Spinal cord (tissue), 10 donors: Measurements from ENCODE around the gene CACNB2. TPM values are rescaled to one million over a fixed set of nuclear protein-coding genes. Genes with fewer than 3 reads are reported as not detected.

Experiments
- DNase-seq, 6 donors: peaks; one replicate each; pipeline versions ENCODE4 v3.0.0 to v3.0.0-alpha.2; 2013 to 2015; ENCODE audit warnings: low spot score in 6 of 6, low read depth in 4 of 6
- H3K27ac ChIP-seq: one replicate; pipeline ENCODE4 v1.5.1; 2013; ENCODE audit warnings: low read depth, low read length, control low read depth
- H3K27me3 ChIP-seq: one replicate; pipeline ENCODE4 v1.6.1; 2013; ENCODE audit warnings: low read length; ENCODE audit not compliant: control insufficient read depth, insufficient read depth
- H3K36me3 ChIP-seq: one replicate; pipeline ENCODE4 v1.6.1; 2013; ENCODE audit warnings: low read length; ENCODE audit not compliant: control insufficient read depth, insufficient read depth
- H3K4me1 ChIP-seq: one replicate; pipeline ENCODE4 v1.6.1; 2013; ENCODE audit warnings: low read length; ENCODE audit not compliant: control insufficient read depth, insufficient read depth
- H3K4me3 ChIP-seq: one replicate; pipeline ENCODE4 v1.5.1; 2013; ENCODE audit warnings: low read depth, low read length, control low read depth
- H3K9me3 ChIP-seq: one replicate; pipeline ENCODE4 v1.6.1; 2013; ENCODE audit warnings: low read length; ENCODE audit not compliant: control insufficient read depth, insufficient read depth
- WGBS: methylation state at CpG from one replicate; pipeline ENCODE4 v1.1.5; 2013; ENCODE audit warnings: missing lambda C conversion rate; ENCODE audit not compliant: insufficient coverage; 5-methylcytosine and 5-hydroxymethylcytosine counted together
- polyA plus RNA-seq, 2 donors: library from polyadenylated mRNA; unstranded; fragments of 120-200 nt; gene quantifications; one replicate each; pipeline ENCODE4 v1.2.1, GENCODE V29; 2013; ENCODE audit not compliant: insufficient read length in 2 of 2
- total RNA-seq, 2 donors: library from RNA; depleted of rRNA in 1 of 2; stranded (reverse); fragments of 120-200 nt in 1 of 2; fragments of >200 nt in 1 of 2; gene quantifications; one replicate each; pipeline versions ENCODE4 v1.2.3 to v1.2.4, GENCODE V29; 2013 to 2014
- donor health status: healthy.

Gene CACNB2
- total and polyA plus RNA-seq, 4 donors: 18.4 to 32.7 (median 24.9) TPM

GRCh38 chr10:18230794-18231193, 90.6 kb downstream of the CACNB2 start:
- Histone ChIP-seq H3K36me3 (no peaks in the 10 kb centered on the region), H3K27ac (no peak overlapping the region), H3K27me3 (no peaks in the 10 kb centered on the region), H3K9me3 (no peaks in the 10 kb centered on the region), H3K4me3 (no peak overlapping the region), H3K4me1 (no peaks in the 10 kb centered on the region)
- no peak for DNase-seq
- no CpG with 5 or more reads among the region's 2 CpGs for WGBS

GRCh38 chr10:18231480-18231879, 91.3 kb downstream of the CACNB2 start:
- WGBS: no CpG with 5 or more reads among the region's 2 CpGs
- H3K4me1 ChIP-seq: no peaks in the 10 kb centered on the region
- no peak overlapping the region for H3K4me3 ChIP-seq
- no peak for DNase-seq
- no peak overlapping the region for H3K27ac ChIP-seq
- H3K9me3 ChIP-seq: no peaks in the 10 kb centered on the region
- H3K36me3 ChIP-seq: no peaks in the 10 kb centered on the region
- H3K27me3 ChIP-seq: no peaks in the 10 kb centered on the region

GRCh38 chr10:18233775-18234174, 93.6 kb downstream of the CACNB2 start:
- Histone ChIP-seq H3K27ac (no peak overlapping the region), H3K9me3 (no peaks in the 10 kb centered on the region), H3K27me3 (no peaks in the 10 kb centered on the region), H3K4me3 (no peak overlapping the region), H3K4me1 (no peaks in the 10 kb centered on the region), H3K36me3 (no peaks in the 10 kb centered on the region)
- WGBS: 44% methylated on average over 6 of the region's 8 CpGs
- no peak for DNase-seq

- WGBS: 60% methylated on average over 2 of the region's 4 CpGs
- Histone ChIP-seq H3K4me1 (no peaks in the 10 kb centered on the region), H3K27ac (no peak overlapping the region), H3K4me3 (no peak overlapping the region), H3K36me3 (no peaks in the 10 kb centered on the region), H3K9me3 (no peaks in the 10 kb centered on the region), H3K27me3 (no peaks in the 10 kb centered on the region)
- no peak for DNase-seq
Observed at GRCh38 chr10:18235477-18235876, 95.3 kb downstream of the CACNB2 start.

GRCh38 chr10:18236756-18237155, 96.5 kb downstream of the CACNB2 start:
- Histone ChIP-seq H3K4me1 (no peaks in the 10 kb centered on the region), H3K27ac (no peak overlapping the region)

GRCh38 chr10:18238870-18239485, 98.8 kb downstream of the CACNB2 start:
- Histone ChIP-seq H3K9me3 (no peaks in the 10 kb centered on the region), H3K4me1 (no peaks in the 10 kb centered on the region), H3K27me3 (no peaks in the 10 kb centered on the region), H3K36me3 (no peaks in the 10 kb centered on the region), H3K4me3 (no peak overlapping the region), H3K27ac (no peak overlapping the region)
- DNase-seq: peak in 2 of 6 donors; percentile 74 to 83
- no CpG with 5 or more reads among the region's 8 CpGs for WGBS

More at GRCh38 chr10:18236756-18237155, 96.5 kb downstream of the CACNB2 start:
- 80% methylated on average over 2 of the region's 3 CpGs for WGBS
- no peaks in the 10 kb centered on the region for H3K27me3 ChIP-seq
- peak in 1 of 6 donors; percentile 48 for DNase-seq
- H3K4me3 ChIP-seq: no peak overlapping the region
- no peaks in the 10 kb centered on the region for H3K36me3 ChIP-seq
- no peaks in the 10 kb centered on the region for H3K9me3 ChIP-seq

- Histone ChIP-seq H3K4me3 (no peak overlapping the region), H3K4me1 (no peaks in the 10 kb centered on the region), H3K36me3 (no peaks in the 10 kb centered on the region), H3K27me3 (no peaks in the 10 kb centered on the region), H3K27ac (peak overlapping the region; percentile 0), H3K9me3 (no peaks in the 10 kb centered on the region)
- WGBS: 81% methylated on average over 10 of the region's 12 CpGs
- peak in 1 of 6 donors; percentile 24 for DNase-seq
Observed at GRCh38 chr10:18240185-18240882, 100.1 kb downstream of the CACNB2 start.

- DNase-seq: no peak
- H3K4me3 ChIP-seq: no peak overlapping the region
- no peaks in the 10 kb centered on the region for H3K27me3 ChIP-seq
- no peak overlapping the region for H3K27ac ChIP-seq
- 77% methylated on average over 7 of the region's 7 CpGs for WGBS
- H3K4me1 ChIP-seq: no peaks in the 10 kb centered on the region
- no peaks in the 10 kb centered on the region for H3K9me3 ChIP-seq
- H3K36me3 ChIP-seq: no peaks in the 10 kb centered on the region
Observed at GRCh38 chr10:18246967-18247366, 106.7 kb downstream of the CACNB2 start.

- Histone ChIP-seq H3K27ac (no peak overlapping the region), H3K4me3 (no peak overlapping the region), H3K36me3 (no peaks in the 10 kb centered on the region), H3K4me1 (no peaks in the 10 kb centered on the region), H3K9me3 (no peaks in the 10 kb centered on the region), H3K27me3 (no peaks in the 10 kb centered on the region)
- no peak for DNase-seq
- WGBS: 40% methylated on average over 1 of the region's 7 CpGs
Observed at GRCh38 chr10:18252086-18252485, 111.9 kb downstream of the CACNB2 start.

- Histone ChIP-seq H3K27me3 (no peaks in the 10 kb centered on the region), H3K36me3 (no peaks in the 10 kb centered on the region), H3K27ac (no peak overlapping the region), H3K4me3 (no peak overlapping the region), H3K4me1 (no peaks in the 10 kb centered on the region), H3K9me3 (no peaks in the 10 kb centered on the region)
- no peak for DNase-seq
- WGBS: 100% methylated on average over 1 of the region's 2 CpGs
Observed at GRCh38 chr10:18254086-18254485, 113.9 kb downstream of the CACNB2 start.
